Ovary (tissue), 3 donors: ENCODE results near the gene NDUFB2.

Experiments
- CTCF ChIP-seq, 3 donors: fragments of 450-650 bp in 2 of 3; fragments of 200-600 bp in 1 of 3; IDR thresholded peaks; one replicate each; pipeline versions ENCODE4 v1.5.1 to v1.8.0; 2016 to 2022; ENCODE audit warnings: antibody characterized with exemption in 3 of 3, mild to moderate bottlenecking in 1 of 3
- EP300 ChIP-seq: sonication (generic); formaldehyde crosslinking; IDR thresholded peaks from one replicate; pipeline ENCODE4 v1.6.1; 2017; ENCODE audit warnings: antibody characterized with exemption
- POLR2A ChIP-seq: fragments of 450-650 bp; IDR thresholded peaks from one replicate; pipeline ENCODE4 v1.6.1; 2017; ENCODE audit warnings: antibody characterized with exemption, mild to moderate bottlenecking, moderate library complexity
- donor health status: DM: no; HTN: no; CAD: no.

- TF ChIP-seq CTCF (IDR thresholded peaks at IDR 0.05) (no peak), POLR2A (no peak), EP300 (no peak)
Observed at GRCh38 chr7:140696024-140696679, 356 bp upstream of the NDUFB2 start.
